ENCODE measurements around the gene WWOX.

WWOX gene

GRCh38 chr16:78955206-78955605 is 855.8 kb downstream of the WWOX start:
- no peak for DNase-seq (ENCODE audit: low read depth)

GRCh38 chr16:78956859-78957258 is 857.4 kb downstream of the WWOX start:
- DNase-seq (ENCODE audit: low read depth) = no peak

- DNase-seq (ENCODE audit: low read depth) = no peak
Observed at GRCh38 chr16:78957317-78958100, 858.1 kb downstream of the WWOX start.

- DNase-seq (ENCODE audit: low read depth) = no peak
Observed at GRCh38 chr16:78961464-78961863, 862.0 kb downstream of the WWOX start.

GRCh38 chr16:78962457-78962929 is 863.0 kb downstream of the WWOX start:
- DNase-seq (ENCODE audit: low read depth) = no peak

GRCh38 chr16:78967948-78968347 is 868.5 kb downstream of the WWOX start:
- DNase-seq (ENCODE audit: low read depth) = no peak

GRCh38 chr16:78969721-78970120 is 870.3 kb downstream of the WWOX start:
- no peak for DNase-seq (ENCODE audit: low read depth)

GRCh38 chr16:78970650-78971049 is 871.2 kb downstream of the WWOX start:
- DNase-seq (ENCODE audit: low read depth) = no peak

GRCh38 chr16:78972006-78972405 is 872.6 kb downstream of the WWOX start:
- no peak for DNase-seq (ENCODE audit: low read depth)

GRCh38 chr16:78972986-78973385 is 873.5 kb downstream of the WWOX start:
- no peak for DNase-seq (ENCODE audit: low read depth)

- DNase-seq (ENCODE audit: low read depth) = no peak
Observed at GRCh38 chr16:78976212-78976611, 876.8 kb downstream of the WWOX start.

- no peak for DNase-seq (ENCODE audit: low read depth)
Observed at GRCh38 chr16:78980825-78981224, 881.4 kb downstream of the WWOX start.

GRCh38 chr16:78982096-78982744 is 882.8 kb downstream of the WWOX start:
- no peak for DNase-seq (ENCODE audit: low read depth)

GRCh38 chr16:78984324-78984723 is 884.9 kb downstream of the WWOX start:
- no peak for DNase-seq (ENCODE audit: low read depth)

GRCh38 chr16:78984887-78985464 is 885.5 kb downstream of the WWOX start:
- no peak for DNase-seq (ENCODE audit: low read depth)

- DNase-seq (ENCODE audit: low read depth) = no peak
Observed at GRCh38 chr16:78985716-78986605, 886.5 kb downstream of the WWOX start.

GRCh38 chr16:78987666-78988065 is 888.2 kb downstream of the WWOX start:
- DNase-seq (ENCODE audit: low read depth) = no peak

GRCh38 chr16:78988361-78988969 is 889.0 kb downstream of the WWOX start:
- no peak for DNase-seq (ENCODE audit: low read depth)

- no peak for DNase-seq (ENCODE audit: low read depth)
Observed at GRCh38 chr16:78990309-78990701, 890.9 kb downstream of the WWOX start.

GRCh38 chr16:78992001-78992400 is 892.5 kb downstream of the WWOX start:
- no peak for DNase-seq (ENCODE audit: low read depth)

GRCh38 chr16:78993346-78993745 is 893.9 kb downstream of the WWOX start:
- DNase-seq (ENCODE audit: low read depth) = no peak

Data from activated T-helper 1 cell treated with Interleukin-2 at 50 U/mL for 16 hours (primary cell).